RWPE2 (cell line): Measurements from ENCODE around the gene RBM8A.

Experiments
- ATAC-seq: fragments of 200-7000 bp; cut with Tn5 transposase; 3 replicates; pipeline ENCODE4 v1.9.1; 2021; ENCODE audit warnings: low read depth
- DNase-seq: peaks from one replicate; pipeline ENCODE4 v3.0.0-alpha.2; 2020; ENCODE audit warnings: low spot score
- H3K27ac ChIP-seq: fragments of 450-650 bp; 2 replicates; pipeline ENCODE4 v1.5.1; 2017; ENCODE audit warnings: mild to moderate bottlenecking; ENCODE audit not compliant: poor library complexity, severe bottlenecking
- H3K27me3 ChIP-seq: fragments of 250-450 bp; sonication (Bioruptor Pico); 2 replicates; pipeline ENCODE4 v1.5.1; 2021; ENCODE audit warnings: mild to moderate bottlenecking, moderate library complexity; ENCODE audit not compliant: insufficient read depth, poor library complexity, severe bottlenecking
- H3K36me3 ChIP-seq: fragments of 250-450 bp; sonication (Bioruptor Pico); 2 replicates; pipeline ENCODE4 v1.5.1; 2020; ENCODE audit warnings: low read depth, mild to moderate bottlenecking, moderate library complexity
- H3K4me1 ChIP-seq: fragments of 250-450 bp; sonication (Bioruptor Pico); 2 replicates; pipeline ENCODE4 v1.5.1; 2021; ENCODE audit warnings: mild to moderate bottlenecking, moderate library complexity; ENCODE audit not compliant: insufficient read depth, poor library complexity, severe bottlenecking
- H3K4me3 ChIP-seq: fragments of 250-450 bp; sonication (Bioruptor Pico); 2 replicates; pipeline ENCODE4 v1.5.1; 2021; ENCODE audit warnings: mild to moderate bottlenecking, moderate library complexity; ENCODE audit not compliant: severe bottlenecking
- H3K9me3 ChIP-seq: fragments of 250-450 bp; sonication (Bioruptor Pico); 2 replicates; pipeline ENCODE4 v1.5.1; 2021; ENCODE audit warnings: mild to moderate bottlenecking, moderate library complexity; ENCODE audit not compliant: severe bottlenecking
- TF ChIP-seq, protein P1 (sequence below): fragments of 450-650 bp; IDR thresholded peaks from one replicate; pipeline ENCODE4 v1.5.1; 2017; ENCODE audit warnings: mild to moderate bottlenecking, moderate library complexity; ENCODE audit not compliant: poor library complexity, severe bottlenecking

Gene RBM8A

DNA sequence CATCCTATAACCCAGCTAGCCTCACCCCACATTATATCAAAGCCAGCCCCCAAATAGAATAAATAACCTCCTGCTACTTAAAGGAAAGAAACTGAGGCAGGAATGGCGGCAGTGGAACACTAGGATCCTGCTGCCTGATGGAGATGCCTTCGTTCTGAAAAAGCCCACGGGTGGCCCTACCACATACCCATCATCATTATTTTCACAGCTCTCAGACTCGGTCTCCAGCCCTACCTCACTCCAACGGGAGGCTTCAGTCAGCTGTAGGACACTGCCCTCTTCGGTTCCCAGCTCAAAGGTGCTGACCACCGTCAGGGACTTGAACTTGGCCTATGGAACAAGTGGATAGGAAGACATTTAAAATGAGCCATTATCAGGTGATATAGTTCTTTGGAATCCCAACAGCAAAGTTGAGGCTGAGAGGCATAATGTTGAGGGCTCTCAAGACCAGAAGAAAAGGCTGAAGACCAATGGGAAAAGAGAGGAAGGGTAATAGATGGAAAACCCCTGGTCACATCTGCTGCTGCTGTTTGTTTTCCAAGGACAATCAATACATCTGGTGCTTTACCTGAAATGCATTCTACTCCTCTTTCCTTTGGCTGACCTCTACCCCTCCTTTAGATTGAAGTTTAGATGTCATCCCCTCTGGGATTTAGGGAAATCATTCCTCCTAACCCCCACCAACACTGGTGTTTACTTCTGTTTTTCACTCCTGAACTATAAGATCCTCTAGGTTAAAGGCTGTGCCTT lies 33.8 kb downstream of the RBM8A start:
- Histone ChIP-seq H3K4me1 (peaks cover 26% of the 10 kb centered on the region), H3K27ac (peak overlapping the region; percentile 97), H3K4me3 (no peak overlapping the region), H3K27me3 (no peaks in the 10 kb centered on the region), H3K9me3 (no peaks in the 10 kb centered on the region), H3K36me3 (no peaks in the 10 kb centered on the region)
- ATAC-seq (no peak), DNase-seq (no peak)
- TF ChIP-seq, protein P1, sequence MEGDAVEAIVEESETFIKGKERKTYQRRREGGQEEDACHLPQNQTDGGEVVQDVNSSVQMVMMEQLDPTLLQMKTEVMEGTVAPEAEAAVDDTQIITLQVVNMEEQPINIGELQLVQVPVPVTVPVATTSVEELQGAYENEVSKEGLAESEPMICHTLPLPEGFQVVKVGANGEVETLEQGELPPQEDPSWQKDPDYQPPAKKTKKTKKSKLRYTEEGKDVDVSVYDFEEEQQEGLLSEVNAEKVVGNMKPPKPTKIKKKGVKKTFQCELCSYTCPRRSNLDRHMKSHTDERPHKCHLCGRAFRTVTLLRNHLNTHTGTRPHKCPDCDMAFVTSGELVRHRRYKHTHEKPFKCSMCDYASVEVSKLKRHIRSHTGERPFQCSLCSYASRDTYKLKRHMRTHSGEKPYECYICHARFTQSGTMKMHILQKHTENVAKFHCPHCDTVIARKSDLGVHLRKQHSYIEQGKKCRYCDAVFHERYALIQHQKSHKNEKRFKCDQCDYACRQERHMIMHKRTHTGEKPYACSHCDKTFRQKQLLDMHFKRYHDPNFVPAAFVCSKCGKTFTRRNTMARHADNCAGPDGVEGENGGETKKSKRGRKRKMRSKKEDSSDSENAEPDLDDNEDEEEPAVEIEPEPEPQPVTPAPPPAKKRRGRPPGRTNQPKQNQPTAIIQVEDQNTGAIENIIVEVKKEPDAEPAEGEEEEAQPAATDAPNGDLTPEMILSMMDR = no peak

DNA sequence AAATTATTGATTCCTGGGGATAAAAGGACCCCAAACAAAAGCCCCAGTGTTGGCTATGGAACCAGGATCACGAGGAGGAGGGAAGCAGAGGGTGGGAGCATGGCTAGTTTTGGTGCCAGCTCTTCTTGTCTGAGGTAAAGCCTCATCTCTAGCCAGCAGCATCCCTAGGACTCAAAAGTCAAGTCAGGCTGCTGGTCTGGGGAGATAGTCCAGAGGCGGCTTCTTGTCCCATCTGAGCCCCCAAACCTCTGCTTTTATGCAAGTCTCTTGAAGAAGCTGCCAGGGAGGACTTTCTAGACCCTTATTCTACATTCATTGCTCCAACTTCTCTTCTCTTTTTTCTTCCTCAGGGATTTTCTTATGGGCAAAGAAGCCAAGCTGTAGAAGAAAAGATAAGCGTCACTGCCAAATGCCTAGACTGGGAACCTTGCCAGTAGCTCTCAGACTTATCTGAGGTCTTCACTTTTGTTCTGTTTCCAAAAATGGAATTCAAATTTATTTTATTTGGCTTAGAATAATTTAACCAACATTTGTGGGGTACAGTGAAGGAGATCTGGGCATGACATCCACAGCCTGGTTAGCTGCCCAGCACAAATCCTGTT lies 34.7 kb downstream of the RBM8A start:
- TF ChIP-seq, protein P1 = no peak
- Histone ChIP-seq H3K36me3 (no peaks in the 10 kb centered on the region), H3K4me3 (no peak overlapping the region), H3K4me1 (peaks cover 26% of the 10 kb centered on the region), H3K27me3 (no peaks in the 10 kb centered on the region), H3K9me3 (no peaks in the 10 kb centered on the region), H3K27ac (peak overlapping the region; percentile 97)
- ATAC-seq (peak; percentile 1; the same call in 1 of the 3 replicates), DNase-seq (no peak)

DNA sequence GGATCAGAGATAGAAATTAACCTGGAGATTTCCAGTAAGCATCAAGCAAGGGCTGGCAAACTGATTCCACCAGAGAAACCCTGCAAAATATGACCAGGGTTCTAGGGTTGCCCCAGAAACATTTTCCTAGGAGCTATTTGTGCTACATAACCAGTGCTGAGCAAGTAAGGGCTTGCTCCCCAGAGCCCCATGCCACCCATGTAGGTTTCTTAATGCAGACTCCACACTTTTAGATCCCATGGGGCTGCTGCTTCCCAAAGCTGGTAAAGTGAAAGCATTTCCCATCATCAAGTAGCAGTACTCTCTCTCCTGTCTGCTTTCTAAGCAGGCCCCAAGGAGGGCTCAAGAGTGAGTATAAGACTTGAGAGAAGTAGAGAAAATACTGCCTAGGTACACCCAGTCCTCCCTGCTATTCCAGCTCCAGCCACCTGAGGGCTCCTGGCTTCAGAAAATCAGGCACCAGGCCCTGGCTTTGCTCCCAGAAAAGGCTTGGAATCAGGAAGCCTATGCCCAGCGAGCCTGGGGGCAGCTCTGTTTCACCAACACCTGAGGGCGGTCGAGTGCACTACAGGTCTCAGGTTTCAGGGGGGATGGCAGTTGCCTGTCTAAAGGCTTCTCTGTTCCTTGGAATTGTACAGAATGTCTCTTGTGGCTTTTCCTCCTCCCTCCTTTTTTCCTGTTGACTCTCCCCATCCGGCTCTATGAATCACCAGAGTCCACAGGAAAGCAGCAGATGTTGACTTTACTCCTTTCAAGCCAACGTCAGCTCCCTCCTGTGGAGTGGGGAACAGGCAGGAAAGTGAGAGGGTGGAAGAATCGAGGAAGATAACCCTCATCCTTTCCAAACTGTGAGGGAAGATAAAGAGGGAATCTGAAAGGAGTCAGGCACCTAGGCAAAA lies 35.4 kb downstream of the RBM8A start:
- TF ChIP-seq, protein P1 = peak; percentile 99
- DNase-seq (peak; percentile 98), ATAC-seq (peak; percentile 97)
- no peaks in the 10 kb centered on the region for H3K36me3 ChIP-seq
- H3K4me1 ChIP-seq = peaks cover 26% of the 10 kb centered on the region
- peak overlapping the region; percentile 97 for H3K27ac ChIP-seq
- H3K27me3 ChIP-seq = no peaks in the 10 kb centered on the region
- no peak overlapping the region for H3K4me3 ChIP-seq
- no peaks in the 10 kb centered on the region for H3K9me3 ChIP-seq

DNA sequence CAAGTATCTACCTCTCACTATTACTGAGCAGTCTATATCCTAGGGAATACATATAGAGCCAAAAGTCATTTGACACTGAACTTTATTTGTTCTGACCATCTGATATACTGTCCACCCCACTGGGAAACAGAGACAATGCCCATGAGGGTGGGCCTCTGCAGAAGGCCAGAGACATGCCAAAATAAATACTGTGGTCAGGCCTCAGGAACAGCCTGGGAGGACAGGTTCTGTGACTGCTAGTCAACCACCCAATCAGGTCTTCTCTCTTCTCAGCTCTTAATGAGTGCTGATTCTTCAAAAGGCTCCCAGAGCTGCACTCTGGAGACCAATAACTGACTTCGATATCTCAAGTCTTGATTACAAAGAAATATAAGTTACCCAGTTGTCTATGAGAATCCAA lies 36.1 kb downstream of the RBM8A start:
- peak overlapping the region; percentile 97 for H3K27ac ChIP-seq
- peak; percentile 22; the same call in 2 of the 3 replicates for ATAC-seq

More for the DNA sequence above, 36.1 kb downstream of the RBM8A start:
- H3K27me3 ChIP-seq = no peaks in the 10 kb centered on the region
- no peak for DNase-seq
- TF ChIP-seq, protein P1 = no peak
- H3K4me1 ChIP-seq = peaks cover 26% of the 10 kb centered on the region
- no peaks in the 10 kb centered on the region for H3K36me3 ChIP-seq
- no peak overlapping the region for H3K4me3 ChIP-seq
- no peaks in the 10 kb centered on the region for H3K9me3 ChIP-seq
